B cell (primary cell): ENCODE data around the gene SLC12A1. TPM values are rescaled to one million over a fixed set of nuclear protein-coding genes. Genes with fewer than 3 reads are reported as not detected.
A peak's percentile ranks its signal among the peaks of the same experiment; 100 is the strongest.

Experiments
- ATAC-seq: fragments of 200-7000 bp; cut with Tn5 transposase; one replicate; pipeline ENCODE4 v1.10.0; 2021; ENCODE audit warnings: low read depth, mild to moderate bottlenecking, moderate number of reproducible peaks, moderate library complexity
- CTCF ChIA-PET: fragments of 350-600 bp; sonication (Branson Sonifier 250); formaldehyde crosslinking; loops from one replicate; lab custom pipeline; 2021; ENCODE audit warnings: antibody characterized with exemption, inconsistent platforms; lab: Charles Lee
- POLR2A ChIA-PET: fragments of 350-600 bp; sonication (Branson Sonifier 250); formaldehyde crosslinking; loops from one replicate; lab custom pipeline; 2021; ENCODE audit warnings: antibody characterized with exemption; lab: Charles Lee
- DNase-seq: peaks from one replicate; pipeline ENCODE4 v3.0.0; 2013
- H2AFZ ChIP-seq: 2 replicates; pipeline ENCODE4 v1.6.1; 2012; ENCODE audit warnings: mild to moderate bottlenecking, low read depth, low read length; ENCODE audit not compliant: insufficient read depth, poor library complexity, severe bottlenecking
- H3K27ac ChIP-seq, 2 donors: 1 replicate in 1 of 2; 2 replicates in 1 of 2; pipeline ENCODE4 v1.5.1; 2012 to 2013; ENCODE audit warnings: low read length in 2 of 2, mild to moderate bottlenecking in 2 of 2, moderate library complexity in 1 of 2
- H3K27me3 ChIP-seq, 4 experiments: fragments of 200-600 bp in 1 of 4; sonication (generic) in 1 of 4; replicated peaks in 1 of 4; 1 replicate in 2 of 4; 2 replicates in 2 of 4; pipeline versions ENCODE4 v1.6.1 to v1.7.0; 2013 to 2016; ENCODE audit warnings: low read length in 3 of 4, mild to moderate bottlenecking in 2 of 4, mixed read lengths in 1 of 4, moderate library complexity in 1 of 4; ENCODE audit not compliant: insufficient read depth in 4 of 4, control insufficient read depth in 3 of 4; ENCODE audit errors: control extremely low read depth in 1 of 4
- H3K36me3 ChIP-seq, 2 experiments: replicated peaks in 1 of 2; 1 replicate in 1 of 2; 2 replicates in 1 of 2; pipeline versions ENCODE4 v1.6.1 to v1.7.1; 2013; ENCODE audit warnings: low read length in 1 of 2; ENCODE audit not compliant: insufficient read depth in 2 of 2, control insufficient read depth in 1 of 2; ENCODE audit errors: control extremely low read depth in 1 of 2, extremely low read depth in 1 of 2
- H3K4me1 ChIP-seq, 2 donors: fragments of 200-600 bp in 1 of 2; sonication (generic) in 1 of 2; 1 replicate in 1 of 2; 2 replicates in 1 of 2; pipeline versions ENCODE4 v1.5.1 to v1.6.1; 2013 to 2017; ENCODE audit warnings: low read length in 2 of 2; ENCODE audit not compliant: control insufficient read depth in 2 of 2, insufficient read depth in 2 of 2
- H3K4me2 ChIP-seq: replicated peaks from 2 replicates; pipeline ENCODE3; 2012; ENCODE audit warnings: mild to moderate bottlenecking, low read depth, low read length; ENCODE audit not compliant: poor library complexity, severe bottlenecking
- H3K4me3 ChIP-seq, 5 experiments: fragments of 200-600 bp in 1 of 5; sonication (generic) in 1 of 5; 1 replicate in 3 of 5; 2 replicates in 2 of 5; pipeline versions ENCODE4 v1.5.1 to v1.7.0; 2011 to 2016; ENCODE audit warnings: low read length in 4 of 5, mild to moderate bottlenecking in 4 of 5, low read depth in 2 of 5, control low read depth in 1 of 5, moderate library complexity in 1 of 5; ENCODE audit not compliant: insufficient read depth in 1 of 5; ENCODE audit errors: control extremely low read depth in 1 of 5, extremely low read depth in 1 of 5
- H3K79me2 ChIP-seq: fragments of 200-600 bp; sonication (generic); one replicate; pipeline ENCODE4 v1.6.0; 2016; ENCODE audit warnings: low read length; ENCODE audit not compliant: control insufficient read depth, insufficient read depth
- H3K9ac ChIP-seq: fragments of 200-600 bp; sonication (generic); 2 replicates; pipeline ENCODE4 v1.6.1; 2017; ENCODE audit warnings: mild to moderate bottlenecking, low read length, moderate library complexity
- H3K9me3 ChIP-seq, 3 donors: one replicate each; pipeline versions ENCODE4 v1.6.1 to v1.7.1; 2013; ENCODE audit warnings: low read length in 2 of 3; ENCODE audit not compliant: control insufficient read depth in 2 of 3, insufficient read depth in 1 of 3; ENCODE audit errors: control extremely low read depth in 1 of 3
- H4K20me1 ChIP-seq: 2 replicates; pipeline ENCODE4 v1.6.0; 2012; ENCODE audit warnings: mild to moderate bottlenecking, low read length; ENCODE audit not compliant: insufficient read depth, control insufficient read depth, poor library complexity, severe bottlenecking
- H3K27ac Mint-ChIP-seq: one replicate; pipeline ENCODE4 v1.8.0; 2021; ENCODE audit warnings: mixed read lengths
- H3K27me3 Mint-ChIP-seq: one replicate; pipeline ENCODE4 v1.8.0; 2021; ENCODE audit warnings: mixed read lengths
- H3K4me1 Mint-ChIP-seq: one replicate; pipeline ENCODE4 v1.8.0; 2021; ENCODE audit warnings: mixed read lengths
- H3K4me3 Mint-ChIP-seq: one replicate; pipeline ENCODE4 v1.8.0; 2021; ENCODE audit warnings: mixed read lengths
- H3K9me3 Mint-ChIP-seq: one replicate; pipeline ENCODE4 v1.8.0; 2022; ENCODE audit warnings: mixed read lengths; ENCODE audit not compliant: insufficient read depth
- CTCF ChIP-seq: fragments of 200-600 bp; IDR thresholded peaks from one replicate; pipeline ENCODE4 v1.8.0; 2022; ENCODE audit warnings: antibody characterized with exemption, mild to moderate bottlenecking
- EZH2 ChIP-seq: IDR thresholded peaks from 2 replicates; pipeline ENCODE4 v1.6.1; 2012; ENCODE audit warnings: borderline replicate concordance, low read depth, mild to moderate bottlenecking, moderate library complexity, low read length; ENCODE audit not compliant: insufficient read depth, poor library complexity, severe bottlenecking
- WGBS: methylation state at CpG from one replicate; pipeline ENCODE4 v1.1.5; 2013; ENCODE audit warnings: missing lambda C conversion rate; ENCODE audit not compliant: insufficient coverage; 5-methylcytosine and 5-hydroxymethylcytosine counted together
- intact Hi-C: fragments of 100-400 bp; cut with micrococcal nuclease; formaldehyde crosslinking; loops from one replicate; pipeline ENCODE4 v1.10.0; 2022
- polyA plus RNA-seq: library from polyadenylated mRNA; depleted of rRNA; stranded (reverse); fragments of >200 nt; gene quantifications from 2 replicates; pipeline ENCODE4 v1.2.3, GENCODE V29; 2012
- total RNA-seq, 2 donors: library from RNA; stranded (reverse); fragments of 120-200 nt in 1 of 2; gene quantifications; 1 replicate in 1 of 2; 2 replicates in 1 of 2; pipeline versions ENCODE4 v1.2.3 to v1.2.4, GENCODE V29; 2013 to 2022

The SLC12A1 gene
- total and polyA plus RNA-seq, 2 donors (not counting 1 experiment from before 2014, with no cell fraction given), result not detected

- Histone ChIP-seq H3K79me2 (no peaks in the 10 kb centered on the region), H3K27me3 (no peaks in the 10 kb centered on the region), H3K9me3 (no peaks in the 10 kb centered on the region), H3K4me2 (no peak overlapping the region), H3K4me3 (no peak overlapping the region), H3K36me3 (no peaks in the 10 kb centered on the region), H3K27ac (no peak overlapping the region), H2AFZ (no peak overlapping the region), H3K4me1 (no peaks in the 10 kb centered on the region), H4K20me1 (no peaks in the 10 kb centered on the region), H3K9ac (no peak overlapping the region)
- Mint-ChIP-seq H3K9me3 (no peaks in the 10 kb centered on the region), H3K27ac (no peak overlapping the region), H3K27me3 (no peaks in the 10 kb centered on the region), H3K4me1 (no peaks in the 10 kb centered on the region), H3K4me3 (no peak overlapping the region)
- ChIA-PET CTCF (no interaction called here), POLR2A (no interaction called here)
- no peak for TF ChIP-seq CTCF
- no peak for TF ChIP-seq EZH2
- ATAC-seq (no peak), DNase-seq (no peak)
- intact Hi-C loops, result no loop called here
- WGBS, result 90% methylated on average over 1 of the region's 2 CpGs
Measured at GRCh38 chr15:48309740-48310139, 103.6 kb downstream of the SLC12A1 start.

DNA sequence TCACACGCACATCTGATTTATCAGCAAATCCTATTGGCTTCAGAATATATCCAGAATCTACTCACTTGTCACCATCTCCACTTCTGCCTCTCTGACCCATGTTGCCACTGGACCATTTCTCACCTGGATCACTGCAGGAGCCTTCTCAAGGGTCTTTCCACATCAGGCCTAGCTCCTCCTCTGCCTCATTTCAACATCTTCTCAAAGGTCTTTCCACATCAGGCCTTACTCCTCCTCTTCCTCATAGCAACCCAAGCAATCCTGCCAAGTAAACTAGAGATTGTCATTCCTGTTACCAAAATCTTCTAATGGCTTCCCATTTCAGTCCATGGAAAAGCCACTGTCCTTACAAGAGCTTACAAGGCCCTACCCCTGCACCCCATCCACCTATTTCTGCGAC lies 107.1 kb downstream of the SLC12A1 start:
- Histone ChIP-seq H3K27ac (no peak overlapping the region), H3K9ac (no peak overlapping the region), H3K79me2 (no peaks in the 10 kb centered on the region), H4K20me1 (no peaks in the 10 kb centered on the region), H3K36me3 (no peaks in the 10 kb centered on the region), H3K9me3 (no peaks in the 10 kb centered on the region), H3K27me3 (no peaks in the 10 kb centered on the region), H2AFZ (no peak overlapping the region), H3K4me2 (no peak overlapping the region), H3K4me3 (peak overlapping the region in 1 of 5 experiments; percentile 32), H3K4me1 (no peaks in the 10 kb centered on the region)
- ATAC-seq, result no peak
- WGBS, result 100% methylated on average over 2 of the region's 2 CpGs
- no peak overlapping the region for H3K4me3 Mint-ChIP-seq
- no peaks in the 10 kb centered on the region for H3K9me3 Mint-ChIP-seq
- no peak for TF ChIP-seq EZH2
- no peak for TF ChIP-seq CTCF
- no peak for DNase-seq
- H3K4me1 Mint-ChIP-seq, result no peaks in the 10 kb centered on the region
- intact Hi-C loops, result no loop called here
- H3K27ac Mint-ChIP-seq, result no peak overlapping the region
- no peaks in the 10 kb centered on the region for H3K27me3 Mint-ChIP-seq
- ChIA-PET POLR2A (no interaction called here), CTCF (no interaction called here)
